Gastroesophageal sphincter (tissue), 4 donors: ENCODE results near the gene ZBTB43. TPM values are rescaled to one million over a fixed set of nuclear protein-coding genes. Genes with fewer than 3 reads are reported as not detected.
A peak's percentile ranks its signal among the peaks of the same experiment; 100 is the strongest.

Source experiments
- ATAC-seq: fragments of 150-250 bp; one replicate; pipeline ENCODE4 v1.9.1; 2016; ENCODE audit warnings: mild to moderate bottlenecking, moderate library complexity
- H3K27ac ChIP-seq, 4 donors: fragments of 200-600 bp; sonication (generic) in 3 of 4; 1 replicate in 3 of 4; 2 replicates in 1 of 4; pipeline ENCODE4 v1.5.1; 2016 to 2019
- H3K27me3 ChIP-seq: fragments of 200-600 bp; sonication (generic); one replicate; pipeline ENCODE4 v1.5.1; 2019
- H3K36me3 ChIP-seq, 2 donors: fragments of 200-600 bp; sonication (generic); one replicate each; pipeline ENCODE4 v1.5.1; 2019; ENCODE audit warnings: control low read depth in 1 of 2
- H3K4me1 ChIP-seq, 3 donors: fragments of 200-600 bp; sonication (generic); 1 replicate in 2 of 3; 2 replicates in 1 of 3; pipeline ENCODE4 v1.5.1; 2016 to 2019; ENCODE audit warnings: control low read depth in 2 of 3
- H3K4me3 ChIP-seq, 2 donors: fragments of 200-600 bp; sonication (generic); one replicate each; pipeline ENCODE4 v1.5.1; 2019; ENCODE audit warnings: mild to moderate bottlenecking in 1 of 2, moderate library complexity in 1 of 2
- H3K9me3 ChIP-seq, 3 donors: fragments of 200-600 bp; sonication (generic); one replicate each; pipeline ENCODE4 v1.5.1; 2017 to 2019; ENCODE audit warnings: control low read depth in 2 of 3
- EP300 ChIP-seq: sonication (generic); formaldehyde crosslinking; IDR thresholded peaks from one replicate; pipeline ENCODE4 v1.6.1; 2017; ENCODE audit warnings: antibody characterized with exemption, mild to moderate bottlenecking
- POLR2A ChIP-seq, 2 donors: fragments of 450-650 bp; IDR thresholded peaks; one replicate each; pipeline ENCODE4 v1.6.1; 2017; ENCODE audit warnings: antibody characterized with exemption in 2 of 2, mild to moderate bottlenecking in 2 of 2, moderate library complexity in 1 of 2
- POLR2AphosphoS5 ChIP-seq: sonication (generic); formaldehyde crosslinking; IDR thresholded peaks from one replicate; pipeline ENCODE4 v1.6.1; 2017; ENCODE audit warnings: antibody characterized with exemption
- WGBS, 2 donors: methylation state at CpG; one replicate each; pipeline ENCODE4 v1.1.5; 2018; ENCODE audit warnings: low coverage in 1 of 2; 5-methylcytosine and 5-hydroxymethylcytosine counted together
- total RNA-seq, 4 donors: library from RNA; depleted of rRNA; stranded (reverse); fragments of >200 nt; gene quantifications; one replicate each; pipeline ENCODE4 v1.1.0, GENCODE V29; 2016
- TF ChIP-seq, protein P1 (sequence below), 4 experiments: fragments of 200-600 bp in 2 of 4; fragments of 450-650 bp in 2 of 4; sonication (generic) in 1 of 4; IDR thresholded peaks; one replicate each; pipeline ENCODE4 v1.5.1; 2017 to 2019; ENCODE audit warnings: antibody characterized with exemption in 4 of 4, mild to moderate bottlenecking in 2 of 4, moderate library complexity in 2 of 4

Gene ZBTB43, protein sequence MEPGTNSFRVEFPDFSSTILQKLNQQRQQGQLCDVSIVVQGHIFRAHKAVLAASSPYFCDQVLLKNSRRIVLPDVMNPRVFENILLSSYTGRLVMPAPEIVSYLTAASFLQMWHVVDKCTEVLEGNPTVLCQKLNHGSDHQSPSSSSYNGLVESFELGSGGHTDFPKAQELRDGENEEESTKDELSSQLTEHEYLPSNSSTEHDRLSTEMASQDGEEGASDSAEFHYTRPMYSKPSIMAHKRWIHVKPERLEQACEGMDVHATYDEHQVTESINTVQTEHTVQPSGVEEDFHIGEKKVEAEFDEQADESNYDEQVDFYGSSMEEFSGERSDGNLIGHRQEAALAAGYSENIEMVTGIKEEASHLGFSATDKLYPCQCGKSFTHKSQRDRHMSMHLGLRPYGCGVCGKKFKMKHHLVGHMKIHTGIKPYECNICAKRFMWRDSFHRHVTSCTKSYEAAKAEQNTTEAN
- total RNA-seq, result 10 to 100 TPM in 2 of 4 donors, 1 to 10 TPM in 2; 9.7 to 12.3 (median 10.7) TPM

- Histone ChIP-seq H3K27ac (peak within 1 kb of the TSS; percentile 77 to 95 (median 92)), H3K4me1 (peaks cover 0 to 50% (median 6%) of the 10 kb centered on the region in 3 donors), H3K4me3 (peak within 1 kb of the TSS; percentile 77 to 88), H3K27me3 (no peaks in the 10 kb centered on the region), H3K36me3 (peaks cover 0 to 9% of the 10 kb centered on the region in 2 donors), H3K9me3 (no peaks in the 10 kb centered on the region)
- 0 to 33% methylated on average over 4 of the region's 79 CpGs for WGBS, 2 donors
- TF ChIP-seq, protein P1, sequence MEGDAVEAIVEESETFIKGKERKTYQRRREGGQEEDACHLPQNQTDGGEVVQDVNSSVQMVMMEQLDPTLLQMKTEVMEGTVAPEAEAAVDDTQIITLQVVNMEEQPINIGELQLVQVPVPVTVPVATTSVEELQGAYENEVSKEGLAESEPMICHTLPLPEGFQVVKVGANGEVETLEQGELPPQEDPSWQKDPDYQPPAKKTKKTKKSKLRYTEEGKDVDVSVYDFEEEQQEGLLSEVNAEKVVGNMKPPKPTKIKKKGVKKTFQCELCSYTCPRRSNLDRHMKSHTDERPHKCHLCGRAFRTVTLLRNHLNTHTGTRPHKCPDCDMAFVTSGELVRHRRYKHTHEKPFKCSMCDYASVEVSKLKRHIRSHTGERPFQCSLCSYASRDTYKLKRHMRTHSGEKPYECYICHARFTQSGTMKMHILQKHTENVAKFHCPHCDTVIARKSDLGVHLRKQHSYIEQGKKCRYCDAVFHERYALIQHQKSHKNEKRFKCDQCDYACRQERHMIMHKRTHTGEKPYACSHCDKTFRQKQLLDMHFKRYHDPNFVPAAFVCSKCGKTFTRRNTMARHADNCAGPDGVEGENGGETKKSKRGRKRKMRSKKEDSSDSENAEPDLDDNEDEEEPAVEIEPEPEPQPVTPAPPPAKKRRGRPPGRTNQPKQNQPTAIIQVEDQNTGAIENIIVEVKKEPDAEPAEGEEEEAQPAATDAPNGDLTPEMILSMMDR (IDR thresholded peaks at IDR 0.05), result no peak
- TF ChIP-seq EP300, result no peak
- peak; percentile 90 for TF ChIP-seq POLR2AphosphoS5
- peak; percentile 70 to 71 for TF ChIP-seq POLR2A (IDR thresholded peaks at IDR 0.05)
- peak; percentile 98 for ATAC-seq
Observed at GRCh38 chr9:126804696-126805553, at the start of gene ZBTB43. Gene ZBTB43 (plus strand): TSS chr9:126805040. CDS start chr9:126832510, 27,470 bp downstream.

GRCh38 chr9:126755317-126755875 is 49.4 kb upstream of the ZBTB43 start:
- Histone ChIP-seq H3K27me3 (peaks cover 53% of the 10 kb centered on the region), H3K27ac (no peak overlapping the region), H3K9me3 (no peaks in the 10 kb centered on the region), H3K4me1 (no peaks in the 10 kb centered on the region), H3K4me3 (no peak overlapping the region), H3K36me3 (no peaks in the 10 kb centered on the region)
- ATAC-seq, result no peak
- TF ChIP-seq EP300, result no peak
- TF ChIP-seq POLR2AphosphoS5, result no peak
- TF ChIP-seq POLR2A (IDR thresholded peaks at IDR 0.05), result no peak
- TF ChIP-seq, protein P1 (IDR thresholded peaks at IDR 0.05), result no peak
- WGBS, 2 donors, result 90% methylated on average over 9 of the region's 19 CpGs; no CpG with 5 or more reads in 1 of the 2 donors

- 75 to 84% methylated on average over 2 of the region's 5 CpGs for WGBS, 2 donors
- Histone ChIP-seq H3K27ac (no peak overlapping the region), H3K9me3 (no peaks in the 10 kb centered on the region), H3K27me3 (peaks cover 44% of the 10 kb centered on the region), H3K4me1 (no peaks in the 10 kb centered on the region), H3K36me3 (no peaks in the 10 kb centered on the region), H3K4me3 (no peak overlapping the region)
- no peak for ATAC-seq
- no peak for TF ChIP-seq EP300
- TF ChIP-seq POLR2A (IDR thresholded peaks at IDR 0.05), result no peak
- TF ChIP-seq POLR2AphosphoS5, result no peak
- TF ChIP-seq, protein P1 (IDR thresholded peaks at IDR 0.05), result no peak
Observed at GRCh38 chr9:126756238-126756637, 48.6 kb upstream of the ZBTB43 start.

DNA sequence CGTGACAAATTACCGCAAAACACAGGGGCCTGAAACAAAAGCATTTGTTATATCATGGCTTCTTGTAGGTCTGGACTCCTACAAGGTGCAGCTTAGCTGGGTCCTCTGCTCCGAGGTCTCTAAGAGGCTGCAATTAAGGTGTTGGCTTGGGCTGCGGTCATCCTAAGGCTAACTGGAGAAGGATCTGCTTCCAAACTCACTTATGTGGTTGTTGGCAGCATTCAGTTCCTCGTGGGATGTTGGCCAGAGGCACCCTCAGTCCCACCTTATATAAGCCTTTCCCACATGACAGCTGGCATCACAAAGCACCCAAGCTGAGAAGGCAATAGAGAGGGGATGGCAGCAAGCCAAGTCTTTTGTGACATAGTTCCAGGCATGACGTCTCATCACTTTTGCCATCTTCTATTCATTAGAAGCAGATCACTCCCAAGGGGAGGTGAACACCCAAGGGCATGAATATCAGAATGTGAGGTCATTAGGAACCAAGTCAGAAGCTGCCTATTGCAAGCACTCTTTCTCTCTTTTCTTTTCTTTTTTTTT is 47.9 kb upstream of the ZBTB43 start:
- TF ChIP-seq POLR2AphosphoS5, result no peak
- TF ChIP-seq EP300, result no peak
- TF ChIP-seq, protein P1 (IDR thresholded peaks at IDR 0.05), result no peak
- Histone ChIP-seq H3K27me3 (peaks cover 41% of the 10 kb centered on the region), H3K4me3 (no peak overlapping the region), H3K36me3 (no peaks in the 10 kb centered on the region), H3K27ac (no peak overlapping the region), H3K9me3 (no peaks in the 10 kb centered on the region), H3K4me1 (no peaks in the 10 kb centered on the region)
- 62 to 73% methylated on average over 4 to 6 of the region's 6 CpGs for whole genome bisulfite sequencing, 2 donors
- no peak for ATAC-seq
